Bronchial epithelial cell (primary cell): ENCODE data around the gene SRPX. TPM values are rescaled to one million over a fixed set of nuclear protein-coding genes. Genes with fewer than 3 reads are reported as not detected.
A peak's percentile ranks its signal among the peaks of the same experiment; 100 is the strongest.

Experiments
- DNase-seq: peaks from one replicate; pipeline ENCODE4 v3.0.0-alpha.2; 2010; ENCODE audit warnings: low read depth
- FAIRE-seq: peaks from 2 replicates; lab custom pipeline; 2011; peaks lifted over from hg19 to GRCh38; lab: Jason Lieb, UNC
- H3K27me3 ChIP-seq: 2 replicates; pipeline ENCODE4 v1.5.1; 2011; ENCODE audit warnings: low read length; ENCODE audit not compliant: control insufficient read depth, insufficient read depth
- H3K36me3 ChIP-seq: 2 replicates; pipeline ENCODE4 v1.5.1; 2011; ENCODE audit warnings: low read length; ENCODE audit not compliant: control insufficient read depth, insufficient read depth
- H3K4me3 ChIP-seq: 2 replicates; pipeline ENCODE4 v1.5.1; 2011; ENCODE audit warnings: mild to moderate bottlenecking, low read depth, low read length, control low read depth
- CTCF ChIP-seq: IDR thresholded peaks from 2 replicates; pipeline ENCODE4 v1.5.1; 2011; ENCODE audit warnings: mild to moderate bottlenecking, moderate library complexity, low read length, control low read depth, inconsistent platforms; ENCODE audit not compliant: insufficient read depth, severe bottlenecking
- total RNA-seq: library from RNA; depleted of rRNA; stranded (reverse); fragments of >200 nt; gene quantifications from 2 replicates; pipeline ENCODE4 v1.2.1, GENCODE V29; 2014

SRPX gene
- total RNA-seq, 1 donor from 2014 or later: 2.4 TPM

- no peak for DNase-seq
- no peaks in the 10 kb centered on the region for H3K27me3 ChIP-seq
- no peak overlapping the region for H3K4me3 ChIP-seq
- no peak for TF ChIP-seq CTCF
- H3K36me3 ChIP-seq: no peaks in the 10 kb centered on the region
- no peak for FAIRE-seq
Measured at GRCh38 chrX:38178396-38178795, 42.3 kb downstream of the SRPX start.

- FAIRE-seq: no peak
- no peaks in the 10 kb centered on the region for H3K36me3 ChIP-seq
Measured at GRCh38 chrX:38175139-38175538, 45.5 kb downstream of the SRPX start.

GRCh38 chrX:38172596-38172995 lies 48.1 kb downstream of the SRPX start:
- no peak for TF ChIP-seq CTCF
- Histone ChIP-seq H3K36me3 (no peaks in the 10 kb centered on the region), H3K27me3 (no peaks in the 10 kb centered on the region), H3K4me3 (no peak overlapping the region)
- DNase-seq (peak; percentile 12), FAIRE-seq (peak; percentile 55)

More at GRCh38 chrX:38175139-38175538, 45.5 kb downstream of the SRPX start:
- no peaks in the 10 kb centered on the region for H3K27me3 ChIP-seq
- peak; percentile 33 for DNase-seq
- TF ChIP-seq CTCF: peak; percentile 69
- H3K4me3 ChIP-seq: no peak overlapping the region

- no peak for TF ChIP-seq CTCF
- Histone ChIP-seq H3K36me3 (no peaks in the 10 kb centered on the region), H3K4me3 (no peak overlapping the region), H3K27me3 (no peaks in the 10 kb centered on the region)
- DNase-seq (no peak), FAIRE-seq (no peak)
Measured at GRCh38 chrX:38170556-38170955, 50.1 kb downstream of the SRPX start.

GRCh38 chrX:38166478-38167083 lies 54.1 kb downstream of the SRPX start:
- peak; percentile 13 for DNase-seq
- H3K27me3 ChIP-seq: no peaks in the 10 kb centered on the region
- H3K36me3 ChIP-seq: no peaks in the 10 kb centered on the region
- no peak for FAIRE-seq
- TF ChIP-seq CTCF: peak; percentile 5
- H3K4me3 ChIP-seq: no peak overlapping the region

GRCh38 chrX:38165023-38165422 lies 55.6 kb downstream of the SRPX start:
- no peaks in the 10 kb centered on the region for H3K27me3 ChIP-seq
- no peak for TF ChIP-seq CTCF

More at GRCh38 chrX:38165023-38165422, 55.6 kb downstream of the SRPX start:
- no peaks in the 10 kb centered on the region for H3K36me3 ChIP-seq
- no peak for FAIRE-seq
- DNase-seq: no peak
- H3K4me3 ChIP-seq: no peak overlapping the region
